ENCODE data around the gene SPSB3.

- TF ChIP-seq CTCF (conservative IDR thresholded peaks at IDR 0.05 in 1 of 2, IDR thresholded peaks at IDR 0.05 in 1 of 2; ENCODE audit: low read depth in 1 of 2, low read length in 2 of 2), result no peak
- TF ChIP-seq EZH2 (IDR thresholded peaks at IDR 0.05; ENCODE audit: low read length, missing control alignments), result no peak
Measured at GRCh38 chr16:1789643-1790045, 7.3 kb upstream of the SPSB3 start.

All from fibroblast of lung (primary cell).